G401.6 (cell line): ENCODE measurements around the gene SLIT3.

Source experiments
- FAIRE-seq: peaks from 2 replicates; lab custom pipeline; 2012; peaks lifted over from hg19 to GRCh38; lab: Jason Lieb, UNC

The SLIT3 gene

GRCh38 chr5:169103586-169104181, 197.3 kb downstream of the SLIT3 start:
- FAIRE-seq = no peak

- FAIRE-seq = no peak
Measured at GRCh38 chr5:169101966-169102365, 199.0 kb downstream of the SLIT3 start.

GRCh38 chr5:169100735-169101075, 200.2 kb downstream of the SLIT3 start:
- FAIRE-seq = no peak

GRCh38 chr5:169099801-169100734, 200.9 kb downstream of the SLIT3 start:
- no peak for FAIRE-seq

GRCh38 chr5:169098331-169099121, 202.4 kb downstream of the SLIT3 start:
- no peak for FAIRE-seq

GRCh38 chr5:169097374-169098326, 203.3 kb downstream of the SLIT3 start:
- no peak for FAIRE-seq

GRCh38 chr5:169095976-169096375, 205.0 kb downstream of the SLIT3 start:
- no peak for FAIRE-seq

GRCh38 chr5:169095410-169095960, 205.5 kb downstream of the SLIT3 start:
- FAIRE-seq = no peak

- FAIRE-seq = no peak
Measured at GRCh38 chr5:169094586-169095409, 206.1 kb downstream of the SLIT3 start.

- no peak for FAIRE-seq
Measured at GRCh38 chr5:169091396-169091980, 209.5 kb downstream of the SLIT3 start.

- no peak for FAIRE-seq
Measured at GRCh38 chr5:169089343-169089742, 211.6 kb downstream of the SLIT3 start.

- FAIRE-seq = no peak
Measured at GRCh38 chr5:169088028-169088725, 212.8 kb downstream of the SLIT3 start.

GRCh38 chr5:169085636-169086035, 215.3 kb downstream of the SLIT3 start:
- no peak for FAIRE-seq

- no peak for FAIRE-seq
Measured at GRCh38 chr5:169085212-169085611, 215.7 kb downstream of the SLIT3 start.

GRCh38 chr5:169084775-169085174, 216.2 kb downstream of the SLIT3 start:
- FAIRE-seq = no peak

GRCh38 chr5:169083394-169084018, 217.4 kb downstream of the SLIT3 start:
- FAIRE-seq = no peak

GRCh38 chr5:169081000-169081724, 219.8 kb downstream of the SLIT3 start:
- FAIRE-seq = no peak

GRCh38 chr5:169080448-169080911, 220.5 kb downstream of the SLIT3 start:
- FAIRE-seq = no peak
